ENCODE data around the gene VPS26B.

Gene VPS26B

GRCh38 chr11:134240592-134240991 lies 16.1 kb downstream of the VPS26B start:
- DNase-seq (ENCODE audit: low read depth), result no peak
- TF ChIP-seq CTCF (IDR thresholded peaks at IDR 0.05; ENCODE audit: insufficient read depth, low read depth, low read length, missing control alignments), result no peak
- H3K4me3 ChIP-seq (ENCODE audit: low read length), result no peak overlapping the region

- no peak for TF ChIP-seq CTCF (IDR thresholded peaks at IDR 0.05; ENCODE audit: insufficient read depth, low read depth, low read length, missing control alignments)
- peak; percentile 79 for DNase-seq (ENCODE audit: low read depth)
- no peak overlapping the region for H3K4me3 ChIP-seq (ENCODE audit: low read length)
Observed at GRCh38 chr11:134242376-134242775, 17.9 kb downstream of the VPS26B start.

GRCh38 chr11:134243913-134244312 lies 19.4 kb downstream of the VPS26B start:
- H3K4me3 ChIP-seq (ENCODE audit: low read length), result no peak overlapping the region
- no peak for TF ChIP-seq CTCF (IDR thresholded peaks at IDR 0.05; ENCODE audit: insufficient read depth, low read depth, low read length, missing control alignments)
- DNase-seq (ENCODE audit: low read depth), result no peak

- peak; percentile 57 for TF ChIP-seq CTCF (IDR thresholded peaks at IDR 0.05; ENCODE audit: insufficient read depth, low read depth, low read length, missing control alignments)
- H3K4me3 ChIP-seq (ENCODE audit: low read length), result no peak overlapping the region
- DNase-seq (ENCODE audit: low read depth), result peak; percentile 27
Observed at GRCh38 chr11:134244593-134244992, 20.1 kb downstream of the VPS26B start.

- no peak overlapping the region for H3K4me3 ChIP-seq (ENCODE audit: low read length)
- DNase-seq (ENCODE audit: low read depth), result no peak
- TF ChIP-seq CTCF (IDR thresholded peaks at IDR 0.05; ENCODE audit: insufficient read depth, low read depth, low read length, missing control alignments), result no peak
Observed at GRCh38 chr11:134245434-134245833, 21.0 kb downstream of the VPS26B start.

GRCh38 chr11:134246100-134246499 lies 21.6 kb downstream of the VPS26B start:
- no peak for DNase-seq (ENCODE audit: low read depth)
- no peak for TF ChIP-seq CTCF (IDR thresholded peaks at IDR 0.05; ENCODE audit: insufficient read depth, low read depth, low read length, missing control alignments)
- H3K4me3 ChIP-seq (ENCODE audit: low read length), result no peak overlapping the region

- TF ChIP-seq CTCF (IDR thresholded peaks at IDR 0.05; ENCODE audit: insufficient read depth, low read depth, low read length, missing control alignments), result no peak
- no peak overlapping the region for H3K4me3 ChIP-seq (ENCODE audit: low read length)
- DNase-seq (ENCODE audit: low read depth), result no peak
Observed at GRCh38 chr11:134246678-134247077, 22.2 kb downstream of the VPS26B start.

Data from epithelial cell of esophagus (primary cell).